Sigmoid colon (tissue), 4 donors: Measurements from ENCODE around the gene GRIK5.

Source experiments
- CTCF ChIP-seq, 4 experiments: fragments of 450-650 bp in 3 of 4; fragments of 200-600 bp in 1 of 4; IDR thresholded peaks; one replicate each; pipeline ENCODE4 v1.5.1; 2016 to 2019; ENCODE audit warnings: antibody characterized with exemption in 4 of 4, mild to moderate bottlenecking in 3 of 4, moderate library complexity in 2 of 4
- EP300 ChIP-seq, 4 donors: sonication (generic); formaldehyde crosslinking; IDR thresholded peaks; one replicate each; pipeline ENCODE4 v1.6.1; 2017; ENCODE audit warnings: antibody characterized with exemption in 4 of 4
- POLR2A ChIP-seq, 2 donors: fragments of 450-650 bp; IDR thresholded peaks; one replicate each; pipeline ENCODE4 v1.6.1; 2016; ENCODE audit warnings: antibody characterized with exemption in 2 of 2, mild to moderate bottlenecking in 2 of 2, moderate library complexity in 2 of 2
- POLR2AphosphoS5 ChIP-seq, 4 donors: sonication (generic); formaldehyde crosslinking; IDR thresholded peaks; one replicate each; pipeline ENCODE4 v1.6.1; 2017; ENCODE audit warnings: antibody characterized with exemption in 4 of 4

- TF ChIP-seq CTCF (IDR thresholded peaks at IDR 0.05) (no peak), EP300 (IDR thresholded peaks at IDR 0.05) (no peak), POLR2A (IDR thresholded peaks at IDR 0.05) (no peak), POLR2AphosphoS5 (IDR thresholded peaks at IDR 0.05) (no peak)
Measured at GRCh38 chr19:41987141-41987860, 82.7 kb downstream of the GRIK5 start.
